Vagina (tissue), 2 donors: ENCODE measurements around the gene GABARAPL2.

Experiments used
- POLR2AphosphoS5 ChIP-seq, 2 donors: sonication (generic); formaldehyde crosslinking; IDR thresholded peaks; one replicate each; pipeline ENCODE4 v1.9.0; 2017; ENCODE audit warnings: antibody characterized with exemption in 2 of 2, mild to moderate bottlenecking in 2 of 2, low read depth in 1 of 2; ENCODE audit not compliant: insufficient read depth in 1 of 2
- TF ChIP-seq, protein P1 (sequence below), 3 experiments: fragments of 450-650 bp in 2 of 3; fragments of 200-600 bp in 1 of 3; sonication (generic) in 1 of 3; IDR thresholded peaks; one replicate each; pipeline ENCODE4 v1.5.1; 2017 to 2019; ENCODE audit warnings: antibody characterized with exemption in 3 of 3, mild to moderate bottlenecking in 2 of 3, moderate library complexity in 2 of 3

DNA sequence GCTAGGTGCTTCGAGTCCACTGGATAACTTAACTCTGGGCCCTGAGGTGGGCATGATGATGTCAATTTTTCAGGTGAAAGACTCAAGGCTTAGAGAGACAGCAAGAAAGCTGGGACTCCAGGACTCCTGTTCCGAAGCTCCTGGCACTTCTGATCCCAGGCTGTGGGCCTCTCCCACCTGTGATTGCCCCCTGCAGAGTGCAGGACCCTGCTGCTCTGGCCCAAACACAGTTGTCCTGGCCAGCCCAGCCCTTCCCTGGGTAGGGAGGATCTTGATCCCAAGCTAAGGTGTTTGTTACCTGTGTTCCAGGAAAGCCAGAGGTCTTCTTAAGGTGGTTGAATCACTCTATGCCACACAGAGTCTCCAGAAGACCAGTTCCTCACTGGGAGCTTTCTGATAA lies 33.4 kb upstream of the GABARAPL2 start:
- TF ChIP-seq, protein P1, sequence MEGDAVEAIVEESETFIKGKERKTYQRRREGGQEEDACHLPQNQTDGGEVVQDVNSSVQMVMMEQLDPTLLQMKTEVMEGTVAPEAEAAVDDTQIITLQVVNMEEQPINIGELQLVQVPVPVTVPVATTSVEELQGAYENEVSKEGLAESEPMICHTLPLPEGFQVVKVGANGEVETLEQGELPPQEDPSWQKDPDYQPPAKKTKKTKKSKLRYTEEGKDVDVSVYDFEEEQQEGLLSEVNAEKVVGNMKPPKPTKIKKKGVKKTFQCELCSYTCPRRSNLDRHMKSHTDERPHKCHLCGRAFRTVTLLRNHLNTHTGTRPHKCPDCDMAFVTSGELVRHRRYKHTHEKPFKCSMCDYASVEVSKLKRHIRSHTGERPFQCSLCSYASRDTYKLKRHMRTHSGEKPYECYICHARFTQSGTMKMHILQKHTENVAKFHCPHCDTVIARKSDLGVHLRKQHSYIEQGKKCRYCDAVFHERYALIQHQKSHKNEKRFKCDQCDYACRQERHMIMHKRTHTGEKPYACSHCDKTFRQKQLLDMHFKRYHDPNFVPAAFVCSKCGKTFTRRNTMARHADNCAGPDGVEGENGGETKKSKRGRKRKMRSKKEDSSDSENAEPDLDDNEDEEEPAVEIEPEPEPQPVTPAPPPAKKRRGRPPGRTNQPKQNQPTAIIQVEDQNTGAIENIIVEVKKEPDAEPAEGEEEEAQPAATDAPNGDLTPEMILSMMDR (IDR thresholded peaks at IDR 0.05), result no peak
- no peak for TF ChIP-seq POLR2AphosphoS5 (IDR thresholded peaks at IDR 0.05; ENCODE audit: insufficient read depth in 1 of 2, low read depth in 1 of 2)
